GM20000 (cell line): Measurements from ENCODE around the gene GSTA5.

Experiments
- DNase-seq: peaks from one replicate; pipeline ENCODE4 v3.0.0; 2012; ENCODE audit warnings: low spot score
- TF ChIP-seq, protein P1 (sequence below): IDR thresholded peaks from 2 replicates; pipeline ENCODE4 v1.5.1; 2012; ENCODE audit warnings: mild to moderate bottlenecking, control low read depth; ENCODE audit errors: extremely low read depth, missing control alignments

GSTA5 gene

DNA sequence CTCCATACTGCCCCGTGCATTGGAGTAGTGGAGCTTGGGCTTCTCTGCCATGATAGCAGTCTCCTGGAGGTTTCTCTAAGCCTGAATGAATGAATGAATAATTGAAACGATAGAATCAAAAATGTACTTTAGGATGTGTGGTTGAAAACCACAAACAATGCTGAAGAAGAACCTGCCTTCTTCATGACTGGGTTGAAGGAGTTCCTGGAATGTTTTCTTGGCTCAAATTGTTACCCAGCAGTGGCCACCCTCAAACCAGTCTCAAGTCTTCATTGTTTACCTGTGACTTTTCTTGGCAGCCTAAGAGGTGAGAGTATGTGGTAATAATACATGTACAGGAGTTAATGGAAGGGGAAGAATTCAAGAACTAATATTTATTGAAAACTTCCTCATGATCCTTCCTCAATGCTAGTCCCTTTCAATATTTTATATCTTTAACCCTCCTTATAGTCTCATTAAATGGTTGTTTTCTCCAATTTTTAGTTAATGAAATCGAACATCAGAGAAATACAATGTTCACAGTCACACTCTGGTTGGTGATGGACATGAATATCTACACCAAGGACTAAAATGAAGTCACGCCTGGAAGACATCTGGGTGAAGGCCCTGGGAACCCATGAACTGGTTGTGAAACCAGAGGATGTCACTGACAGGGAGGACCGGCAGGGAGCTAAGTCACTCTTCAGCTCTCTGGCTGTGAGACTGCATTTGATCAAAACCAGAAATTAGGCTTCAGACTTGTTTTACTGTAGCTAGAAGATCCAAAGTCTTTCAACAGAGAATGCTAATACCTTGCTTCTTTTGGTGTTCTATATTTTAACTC, at the start of gene GSTA5:
GSTA5 (minus strand) TSS at position 51 of the 823 bp plus-strand sequence.
- TF ChIP-seq, protein P1, sequence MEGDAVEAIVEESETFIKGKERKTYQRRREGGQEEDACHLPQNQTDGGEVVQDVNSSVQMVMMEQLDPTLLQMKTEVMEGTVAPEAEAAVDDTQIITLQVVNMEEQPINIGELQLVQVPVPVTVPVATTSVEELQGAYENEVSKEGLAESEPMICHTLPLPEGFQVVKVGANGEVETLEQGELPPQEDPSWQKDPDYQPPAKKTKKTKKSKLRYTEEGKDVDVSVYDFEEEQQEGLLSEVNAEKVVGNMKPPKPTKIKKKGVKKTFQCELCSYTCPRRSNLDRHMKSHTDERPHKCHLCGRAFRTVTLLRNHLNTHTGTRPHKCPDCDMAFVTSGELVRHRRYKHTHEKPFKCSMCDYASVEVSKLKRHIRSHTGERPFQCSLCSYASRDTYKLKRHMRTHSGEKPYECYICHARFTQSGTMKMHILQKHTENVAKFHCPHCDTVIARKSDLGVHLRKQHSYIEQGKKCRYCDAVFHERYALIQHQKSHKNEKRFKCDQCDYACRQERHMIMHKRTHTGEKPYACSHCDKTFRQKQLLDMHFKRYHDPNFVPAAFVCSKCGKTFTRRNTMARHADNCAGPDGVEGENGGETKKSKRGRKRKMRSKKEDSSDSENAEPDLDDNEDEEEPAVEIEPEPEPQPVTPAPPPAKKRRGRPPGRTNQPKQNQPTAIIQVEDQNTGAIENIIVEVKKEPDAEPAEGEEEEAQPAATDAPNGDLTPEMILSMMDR, result no peak
- DNase-seq, result no peak

DNA sequence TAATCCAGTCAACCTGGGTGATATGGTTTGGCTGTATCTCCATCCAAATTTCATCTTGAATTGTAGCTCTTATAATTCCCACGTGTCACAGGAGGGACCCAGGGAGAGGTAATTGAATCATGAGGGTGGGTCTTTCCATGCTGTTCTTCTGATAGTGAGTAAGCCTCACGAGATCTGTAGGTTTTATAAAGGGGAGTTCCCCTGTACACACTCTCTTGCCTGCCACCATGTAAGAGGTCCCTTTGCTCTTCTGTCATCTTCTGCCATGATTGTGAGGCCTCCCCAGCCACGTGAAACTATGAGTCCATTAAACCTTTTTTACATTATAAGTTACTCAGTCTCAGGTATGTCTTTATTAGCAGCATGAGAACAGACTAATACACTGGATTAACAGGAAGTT, 49.4 kb upstream of the GSTA5 start:
- no peak for DNase-seq
- TF ChIP-seq, protein P1, result no peak

DNA sequence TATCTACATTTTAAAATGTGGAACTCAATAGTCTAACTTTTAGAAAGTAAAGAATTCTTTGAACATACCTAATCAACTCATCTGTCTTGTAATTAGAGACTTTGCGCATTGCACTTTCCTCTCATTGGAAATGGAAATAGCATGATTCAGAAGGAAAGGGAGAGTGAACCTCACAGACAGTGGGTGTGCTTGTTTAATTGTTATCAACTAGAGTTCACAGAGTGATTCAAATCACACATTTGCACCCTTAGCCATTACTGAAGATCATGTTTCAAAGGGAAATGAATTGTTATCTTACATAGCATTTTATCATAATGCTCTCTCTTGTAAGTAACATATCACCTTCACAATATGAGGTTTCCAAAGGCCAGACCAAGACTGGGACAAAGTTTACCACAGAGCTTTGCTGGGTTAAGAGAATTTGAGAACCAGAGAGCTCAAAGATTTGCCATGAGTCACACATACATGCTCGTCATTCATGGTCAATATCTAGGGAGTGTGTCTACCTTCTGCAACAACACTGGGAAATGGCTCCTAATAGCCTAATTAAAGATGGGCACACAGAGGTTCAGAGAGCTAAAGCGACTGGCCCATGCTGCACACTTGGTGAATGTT, 47.4 kb upstream of the GSTA5 start:
- TF ChIP-seq, protein P1, result no peak
- no peak for DNase-seq

- DNase-seq, result peak; percentile 80
- TF ChIP-seq, protein P1, result peak; percentile 85
Observed at GRCh38 chr6:52881996-52882841, 41.6 kb upstream of the GSTA5 start.

GRCh38 chr6:52881662-52881995, 41.0 kb upstream of the GSTA5 start:
- TF ChIP-seq, protein P1, result no peak
- DNase-seq, result no peak

DNA sequence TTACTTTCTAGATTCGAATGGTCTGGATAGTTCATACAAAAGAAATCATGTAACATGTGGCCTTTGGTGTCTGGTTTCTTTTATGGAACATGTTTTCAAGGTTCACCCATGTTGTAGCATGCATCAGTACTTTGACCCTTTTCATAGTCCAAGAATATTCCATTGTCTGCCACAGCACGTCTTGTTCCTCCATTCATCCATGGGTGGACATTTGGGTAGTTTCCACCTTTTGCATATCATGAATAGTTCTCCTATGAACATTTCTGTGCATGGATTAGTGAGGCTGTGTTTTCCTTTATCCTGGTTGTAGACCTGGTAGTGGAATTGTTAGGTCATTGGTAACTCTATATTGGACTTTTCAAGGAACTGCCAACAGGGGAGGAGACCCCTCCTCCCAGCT, 37.2 kb upstream of the GSTA5 start:
- TF ChIP-seq, protein P1, result no peak
- no peak for DNase-seq

GRCh38 chr6:52877168-52877567, 36.6 kb upstream of the GSTA5 start:
- TF ChIP-seq, protein P1, result no peak
- no peak for DNase-seq
